ENCODE data around the gene PPP2R1A. TPM values are rescaled to one million over a fixed set of nuclear protein-coding genes. Genes with fewer than 3 reads are reported as not detected.

Gene PPP2R1A
- total and polyA plus RNA-seq, 2 donors (not counting 3 experiments of a cell fraction or from before 2014, with no cell fraction given), result 221 to 253 TPM

DNA sequence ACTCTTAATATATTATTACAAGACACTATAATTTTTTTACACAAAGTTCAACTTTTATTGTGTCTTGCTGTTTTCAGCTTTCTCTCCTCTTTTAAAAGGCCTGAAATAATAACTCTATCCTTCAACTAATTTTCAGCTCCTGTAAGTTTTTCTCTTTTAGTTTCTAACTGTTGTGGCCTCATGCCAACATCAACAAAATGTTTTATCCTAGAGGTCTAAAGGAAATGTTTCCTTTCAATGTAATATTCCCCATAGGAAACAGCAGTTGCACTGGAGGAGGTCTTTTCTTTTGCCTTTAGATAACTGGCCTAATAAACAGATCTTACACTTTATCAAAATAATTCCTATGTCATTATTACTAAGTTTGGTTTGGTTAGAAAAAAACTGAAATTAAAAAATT lies 41.6 kb upstream of the PPP2R1A start:
- no peak overlapping the region for H2AFZ ChIP-seq (ENCODE audit: low read depth, low read length)
- H3K9ac ChIP-seq (replicated peaks; ENCODE audit: extremely low read depth, insufficient read depth, low read length), result no peak overlapping the region
- TF ChIP-seq POLR2AphosphoS5 (IDR thresholded peaks at IDR 0.05; ENCODE audit: insufficient read depth, low read depth, low read length), result no peak
- TF ChIP-seq CTCF (IDR thresholded peaks at IDR 0.05; ENCODE audit: extremely low read depth in 1 of 2, insufficient read depth in 1 of 2, low read depth in 1 of 2, low read length in 2 of 2), result no peak
- no peak for TF ChIP-seq GATA2 (IDR thresholded peaks at IDR 0.05; ENCODE audit: insufficient read depth, insufficient read length, low read depth, low read length)
- TF ChIP-seq EZH2 (IDR thresholded peaks at IDR 0.05; ENCODE audit: borderline replicate concordance, low read depth, low read length, severe bottlenecking), result no peak
- H3K4me1 ChIP-seq (ENCODE audit: control insufficient read depth, extremely low read depth, insufficient read depth, low read length), result no peaks in the 10 kb centered on the region
- intact Hi-C loops (cut with micrococcal nuclease) (no loop called here), dilution Hi-C loops (cut with MboI; ENCODE audit: extremely low pct_ligation_motif_present, low sequenced_read_pairs) (no loop called here)
- ChIA-PET CTCF (no interaction called here), POLR2A (no interaction called here)
- no peaks in the 10 kb centered on the region for H3K79me2 ChIP-seq (ENCODE audit: control insufficient read depth, insufficient read depth, low read length)
- H3K4me3 ChIP-seq (replicated peaks in 1 of 3; ENCODE audit: insufficient read depth in 1 of 3, low read depth in 1 of 3, low read length in 3 of 3), result no peak overlapping the region
- no peaks in the 10 kb centered on the region for H3K9me1 ChIP-seq (replicated peaks; ENCODE audit: control insufficient read depth, extremely low read depth, insufficient read depth, low read length)
- no peak overlapping the region for H3K4me2 ChIP-seq (ENCODE audit: insufficient read depth, low read length)
- H3K27ac ChIP-seq (ENCODE audit: insufficient read depth, low read depth, low read length), result no peak overlapping the region
- no peaks in the 10 kb centered on the region for H3K36me3 ChIP-seq (ENCODE audit: control insufficient read depth in 2 of 2, extremely low read depth in 1 of 2, insufficient read depth in 2 of 2, low read length in 2 of 2)
- H3K9me3 ChIP-seq (replicated peaks; ENCODE audit: control insufficient read depth, insufficient read depth, low read length), result no peaks in the 10 kb centered on the region
- BruUV-seq (replicated peaks), result no TSS peak
- no peaks in the 10 kb centered on the region for H3K27me3 ChIP-seq (ENCODE audit: control insufficient read depth in 2 of 2, insufficient read depth in 2 of 2, low read length in 2 of 2)
- DNase-seq (ENCODE audit: low read depth, low spot score), result peak; percentile 51
- no peak for FAIRE-seq
- no peaks in the 10 kb centered on the region for H4K20me1 ChIP-seq (replicated peaks; ENCODE audit: control insufficient read depth, extremely low read depth, insufficient read depth, low read length)

DNA sequence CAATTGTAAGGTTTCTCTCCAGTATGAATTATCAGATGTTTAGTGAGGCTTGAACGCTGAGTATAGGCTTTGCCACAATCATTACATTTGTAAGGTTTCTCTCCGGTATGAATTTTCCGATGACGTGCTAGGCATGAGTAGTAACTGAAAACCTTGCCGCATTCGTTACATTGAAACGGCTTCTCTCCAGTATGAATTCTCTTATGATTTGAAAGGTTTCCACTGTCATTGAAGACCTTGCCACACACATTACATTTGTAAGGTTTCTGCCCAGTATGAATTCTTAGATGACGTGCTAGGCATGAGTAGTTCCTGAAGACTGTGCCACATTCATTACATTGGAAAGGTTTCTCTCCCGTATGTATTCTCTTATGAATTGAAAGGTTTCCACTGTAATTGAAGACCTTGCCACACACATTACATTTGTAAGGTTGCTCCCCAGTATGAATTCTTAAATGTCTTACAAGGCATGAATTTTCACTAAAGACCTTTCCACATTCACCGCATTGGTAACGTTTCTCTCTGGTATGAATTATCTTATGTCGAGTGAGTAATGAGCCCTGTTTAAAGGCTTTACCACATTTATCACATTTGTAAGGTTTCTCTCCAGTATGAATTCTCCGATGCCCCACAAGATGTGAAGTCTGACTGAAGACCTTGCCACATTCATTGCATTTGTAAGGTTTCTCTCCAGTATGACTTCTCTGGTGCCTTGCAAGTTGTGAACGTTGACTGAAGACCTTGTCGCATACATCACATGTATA lies 34.1 kb upstream of the PPP2R1A start:
- POLR2A ChIA-PET, result no interaction called here
- H3K27me3 ChIP-seq (ENCODE audit: control insufficient read depth in 2 of 2, insufficient read depth in 2 of 2, low read length in 2 of 2), result no peaks in the 10 kb centered on the region
- intact Hi-C loops (cut with micrococcal nuclease) (no loop called here), dilution Hi-C loops (cut with MboI; ENCODE audit: extremely low pct_ligation_motif_present, low sequenced_read_pairs) (no loop called here)
- no peak overlapping the region for H3K27ac ChIP-seq (ENCODE audit: insufficient read depth, low read depth, low read length)
- no peak overlapping the region for H3K9ac ChIP-seq (replicated peaks; ENCODE audit: extremely low read depth, insufficient read depth, low read length)
- no peaks in the 10 kb centered on the region for H3K4me1 ChIP-seq (ENCODE audit: control insufficient read depth, extremely low read depth, insufficient read depth, low read length)
- FAIRE-seq (peak; percentile 26), DNase-seq (ENCODE audit: low read depth, low spot score) (no peak)
- CTCF ChIA-PET, result no interaction called here
- H3K36me3 ChIP-seq (ENCODE audit: control insufficient read depth in 2 of 2, extremely low read depth in 1 of 2, insufficient read depth in 2 of 2, low read length in 2 of 2), result peaks cover 0 to 8% of the 10 kb centered on the region in 2 experiments
- H2AFZ ChIP-seq (ENCODE audit: low read depth, low read length), result no peak overlapping the region
- H4K20me1 ChIP-seq (replicated peaks; ENCODE audit: control insufficient read depth, extremely low read depth, insufficient read depth, low read length), result no peaks in the 10 kb centered on the region
- no TSS peak for BruUV-seq (replicated peaks)
- no peak overlapping the region for H3K4me2 ChIP-seq (ENCODE audit: insufficient read depth, low read length)
- no peak overlapping the region for H3K4me3 ChIP-seq (replicated peaks in 1 of 3; ENCODE audit: insufficient read depth in 1 of 3, low read depth in 1 of 3, low read length in 3 of 3)
- H3K9me1 ChIP-seq (replicated peaks; ENCODE audit: control insufficient read depth, extremely low read depth, insufficient read depth, low read length), result no peaks in the 10 kb centered on the region
- no peaks in the 10 kb centered on the region for H3K79me2 ChIP-seq (ENCODE audit: control insufficient read depth, insufficient read depth, low read length)
- TF ChIP-seq EZH2 (IDR thresholded peaks at IDR 0.05; ENCODE audit: borderline replicate concordance, low read depth, low read length, severe bottlenecking), result no peak
- peaks cover 16% of the 10 kb centered on the region for H3K9me3 ChIP-seq (replicated peaks; ENCODE audit: control insufficient read depth, insufficient read depth, low read length)
